Choroid plexus epithelial cell (primary cell): ENCODE measurements around the gene COL21A1.

Experiments used
- DNase-seq: peaks from one replicate; pipeline ENCODE4 v3.0.0-alpha.2; 2010; ENCODE audit warnings: low read depth
- H3K4me3 ChIP-seq: 2 replicates; pipeline ENCODE4 v1.5.1; 2011; ENCODE audit warnings: low read depth, mild to moderate bottlenecking, control low read depth, low read length, moderate library complexity
- CTCF ChIP-seq: conservative IDR thresholded peaks from 2 replicates; pipeline ENCODE4 v1.5.1; 2011; ENCODE audit warnings: low read depth, mild to moderate bottlenecking, control low read depth, inconsistent platforms, low read length, moderate library complexity

Gene COL21A1

GRCh38 chr6:56282391-56282790 is 35.0 kb upstream of the COL21A1 start:
- no peak for TF ChIP-seq CTCF
- H3K4me3 ChIP-seq = no peak overlapping the region
- peak; percentile 31 for DNase-seq

GRCh38 chr6:56280126-56280525 is 32.7 kb upstream of the COL21A1 start:
- no peak for TF ChIP-seq CTCF
- DNase-seq = no peak
- H3K4me3 ChIP-seq = no peak overlapping the region

GRCh38 chr6:56279331-56280080 is 32.1 kb upstream of the COL21A1 start:
- H3K4me3 ChIP-seq = no peak overlapping the region
- no peak for TF ChIP-seq CTCF
- DNase-seq = peak; percentile 61

GRCh38 chr6:56278171-56278591 is 30.8 kb upstream of the COL21A1 start:
- peak; percentile 14 for DNase-seq
- no peak for TF ChIP-seq CTCF
- H3K4me3 ChIP-seq = no peak overlapping the region

- H3K4me3 ChIP-seq = no peak overlapping the region
- DNase-seq = no peak
- TF ChIP-seq CTCF = no peak
These were observed 23.5 kb upstream of the COL21A1 start for GRCh38 chr6:56270812-56271441.

GRCh38 chr6:56268266-56268665 is 20.9 kb upstream of the COL21A1 start:
- TF ChIP-seq CTCF = no peak
- no peak for DNase-seq
- no peak overlapping the region for H3K4me3 ChIP-seq

- no peak for TF ChIP-seq CTCF
- H3K4me3 ChIP-seq = no peak overlapping the region
- DNase-seq = no peak
These were observed 18.6 kb upstream of the COL21A1 start for GRCh38 chr6:56266011-56266410.
